Neural cell (in vitro differentiated cells): Measurements from ENCODE around the gene CETP. TPM values are rescaled to one million over a fixed set of nuclear protein-coding genes. Genes with fewer than 3 reads are reported as not detected.

Source experiments
- H2AFZ ChIP-seq: fragments of 200-600, 300-800 bp; sonication (generic), shearing (Covaris generic); 2 replicates; pipeline ENCODE4 v1.6.0; 2014; ENCODE audit warnings: low read depth, mild to moderate bottlenecking, antibody characterized with exemption, low read length, moderate library complexity
- H3F3A ChIP-seq: fragments of 200-600 bp; shearing (Covaris generic); 2 replicates; pipeline ENCODE4 v1.6.1; 2016; ENCODE audit warnings: mild to moderate bottlenecking, moderate library complexity, mixed read lengths, antibody characterized with exemption, low read length; ENCODE audit not compliant: insufficient read depth, poor library complexity, severe bottlenecking
- H3K27ac ChIP-seq: fragments of 200-600, 300-800 bp; sonication (generic), shearing (Covaris generic); 2 replicates; pipeline ENCODE4 v1.5.1; 2014; ENCODE audit warnings: mild to moderate bottlenecking, low read length, moderate library complexity
- H3K27me3 ChIP-seq: fragments of 300-800, 200-600 bp; sonication (generic), shearing (Covaris generic); 2 replicates; pipeline ENCODE4 v1.6.0; 2014; ENCODE audit warnings: mild to moderate bottlenecking, low read depth, low read length, moderate library complexity; ENCODE audit not compliant: insufficient read depth
- H3K36me3 ChIP-seq: fragments of 300-800, 200-600 bp; sonication (generic), shearing (Covaris generic); 2 replicates; pipeline ENCODE4 v1.5.1; 2014; ENCODE audit warnings: mild to moderate bottlenecking, antibody characterized with exemption, low read length, moderate library complexity; ENCODE audit not compliant: insufficient read depth
- H3K4me2 ChIP-seq: fragments of 300-800, 200-600 bp; sonication (generic), shearing (Covaris generic); 2 replicates; pipeline ENCODE4 v1.6.0; 2014; ENCODE audit warnings: mild to moderate bottlenecking, low read length
- H3K4me3 ChIP-seq: fragments of 300-800, 200-600 bp; sonication (generic), shearing (Covaris generic); 2 replicates; pipeline ENCODE4 v1.5.1; 2014; ENCODE audit warnings: mild to moderate bottlenecking, low read length, moderate library complexity
- H3K79me2 ChIP-seq: fragments of 200-600 bp; shearing (Covaris generic); replicated peaks from 2 replicates; pipeline ENCODE4 v1.6.0; 2014; ENCODE audit warnings: mild to moderate bottlenecking, low read length, moderate library complexity; ENCODE audit not compliant: insufficient read depth
- H3K9ac ChIP-seq: fragments of 300-800, 200-600 bp; sonication (generic), shearing (Covaris generic); 2 replicates; pipeline ENCODE4 v1.6.1; 2016; ENCODE audit warnings: mild to moderate bottlenecking, low read length, mixed read lengths
- H3K9me2 ChIP-seq: fragments of 200-600 bp; shearing (Covaris generic); 2 replicates; pipeline ENCODE4 v1.6.1; 2016; ENCODE audit warnings: mild to moderate bottlenecking, low read length, mixed read lengths; ENCODE audit not compliant: insufficient read depth
- H3K9me3 ChIP-seq: fragments of 200-600, 300-800 bp; sonication (generic), shearing (Covaris generic); 2 replicates; pipeline ENCODE4 v1.6.1; 2016; ENCODE audit warnings: mild to moderate bottlenecking, mixed run types, low read length, moderate library complexity, mixed read lengths
- H4K20me1 ChIP-seq: fragments of 200-600 bp; shearing (Covaris generic); 2 replicates; pipeline ENCODE4 v1.6.1; 2016; ENCODE audit warnings: mild to moderate bottlenecking, mixed run types; ENCODE audit not compliant: insufficient read depth
- CTCF ChIP-seq: fragments of 450-650 bp; IDR thresholded peaks from 2 replicates; pipeline ENCODE4 v1.5.1; 2014; ENCODE audit warnings: antibody characterized with exemption, mild to moderate bottlenecking, moderate library complexity; ENCODE audit not compliant: poor library complexity, severe bottlenecking
- EZH2 ChIP-seq: fragments of 200-600, 300-800 bp; shearing (Covaris generic), sonication (generic); IDR thresholded peaks from 2 replicates; pipeline ENCODE4 v1.6.1; 2014; ENCODE audit warnings: antibody characterized with exemption, low read length, borderline replicate concordance, mild to moderate bottlenecking; ENCODE audit not compliant: insufficient read depth, poor library complexity, severe bottlenecking
- MXI1 ChIP-seq: fragments of 450-650 bp; conservative IDR thresholded peaks from 2 replicates; pipeline ENCODE4 v1.6.1; 2014; ENCODE audit warnings: antibody characterized with exemption, mild to moderate bottlenecking; ENCODE audit not compliant: poor library complexity, severe bottlenecking
- POLR2AphosphoS5 ChIP-seq: IDR thresholded peaks from 2 replicates; pipeline ENCODE4 v1.6.1; 2012
- RAD21 ChIP-seq: fragments of 450-650 bp; conservative IDR thresholded peaks from 2 replicates; pipeline ENCODE4 v1.6.1; 2014; ENCODE audit warnings: antibody characterized with exemption, mild to moderate bottlenecking, moderate library complexity
- REST ChIP-seq: IDR thresholded peaks from 2 replicates; pipeline ENCODE4 v1.6.1; 2012; ENCODE audit warnings: borderline replicate concordance
- TAF1 ChIP-seq: IDR thresholded peaks from 2 replicates; pipeline ENCODE4 v1.6.1; 2012; ENCODE audit warnings: low read depth
- polyA plus RNA-seq: library from polyadenylated mRNA; depleted of rRNA; stranded (reverse); fragments of >200 nt; gene quantifications from 2 replicates; pipeline ENCODE4 v1.2.3, GENCODE V29; 2014

The CETP gene
- polyA plus RNA-seq, 1 donor from 2014 or later: not detected

DNA sequence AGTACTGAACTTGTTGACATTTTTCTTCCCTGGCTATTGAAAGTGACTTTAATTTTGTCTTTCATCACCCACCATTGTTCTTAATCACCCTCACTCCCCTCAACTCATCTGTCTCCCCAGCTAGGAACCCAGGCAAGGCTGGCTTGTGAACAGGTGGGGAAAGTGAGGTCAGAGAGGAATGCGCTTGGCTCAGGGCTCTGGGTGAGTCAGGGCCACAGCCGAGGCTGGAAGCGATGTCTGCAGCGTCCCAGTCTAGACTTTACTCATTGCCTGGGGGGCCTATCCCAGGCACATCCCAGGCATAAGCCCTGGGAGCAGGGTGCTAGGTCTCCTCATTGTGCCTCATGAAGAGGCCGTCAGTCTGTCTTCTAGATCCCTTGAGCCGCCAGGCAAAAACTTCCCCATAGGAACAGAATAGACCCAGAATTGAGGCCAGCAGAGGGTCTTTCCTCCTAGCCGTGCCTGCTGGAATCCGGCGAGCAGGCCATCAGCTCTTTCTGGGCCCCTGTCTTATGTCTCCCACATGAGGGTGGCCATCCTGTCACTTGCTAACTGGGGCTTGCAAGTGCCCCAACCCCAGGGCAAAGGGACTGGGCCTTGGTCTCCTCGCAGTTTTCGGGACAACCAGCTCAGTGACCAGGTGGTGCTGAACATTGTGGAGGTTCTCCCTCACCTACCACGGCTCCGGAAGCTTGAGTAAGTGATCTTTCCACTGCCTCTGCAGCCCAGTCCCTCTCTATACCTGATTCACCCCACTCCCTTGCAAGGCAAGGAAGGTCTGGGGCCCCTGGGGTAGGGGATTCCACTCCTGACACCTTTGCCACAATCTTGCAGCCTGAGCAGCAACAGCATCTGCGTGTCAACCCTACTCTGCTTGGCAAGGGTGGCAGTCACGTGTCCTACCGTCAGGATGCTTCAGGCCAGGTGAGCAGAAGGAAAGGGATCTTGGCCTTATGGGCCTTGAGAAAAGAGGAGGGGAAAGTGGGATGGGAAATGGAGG is 67.7 kb downstream of the CETP start:
- Histone ChIP-seq H3K9me3 (no peaks in the 10 kb centered on the region), H3K4me2 (no peak overlapping the region), H3K9ac (no peak overlapping the region)

DNA sequence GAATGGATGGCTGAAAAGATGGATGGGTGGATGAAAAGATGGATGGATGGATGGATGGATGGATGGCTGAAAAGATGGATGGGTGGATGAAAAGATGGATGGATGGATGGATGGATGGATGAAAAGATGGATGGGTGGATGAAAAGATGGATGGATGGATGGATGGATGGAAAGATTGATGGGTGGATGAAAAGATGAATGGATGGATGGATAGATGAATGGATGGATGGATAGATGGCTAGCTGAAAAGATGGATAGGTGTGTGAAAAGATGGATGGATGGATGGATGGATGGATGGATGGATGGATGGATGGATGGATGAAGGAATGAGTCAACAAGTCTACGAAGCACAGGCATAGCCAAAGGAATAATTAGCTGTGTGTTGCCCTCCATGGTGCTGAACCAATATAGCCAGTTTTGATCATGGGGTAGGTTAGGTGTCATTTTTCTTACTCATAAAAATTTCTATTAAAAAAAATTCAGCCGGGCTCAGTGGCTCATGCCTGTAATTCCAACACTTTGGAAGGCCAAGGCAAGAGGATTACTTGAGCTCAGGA is 68.7 kb downstream of the CETP start:
- TF ChIP-seq POLR2AphosphoS5: no peak
- no peak for TF ChIP-seq EZH2
- Histone ChIP-seq H3K27ac (no peak overlapping the region), H2AFZ (no peak overlapping the region), H3K4me2 (no peak overlapping the region), H3K79me2 (no peaks in the 10 kb centered on the region), H3K27me3 (no peaks in the 10 kb centered on the region), H3F3A (no peaks in the 10 kb centered on the region), H3K36me3 (no peaks in the 10 kb centered on the region), H3K4me3 (no peak overlapping the region), H3K9me3 (no peaks in the 10 kb centered on the region), H3K9ac (no peak overlapping the region), H4K20me1 (no peaks in the 10 kb centered on the region), H3K9me2 (no peaks in the 10 kb centered on the region)

More for the DNA sequence above, 67.7 kb downstream of the CETP start:
- H4K20me1 ChIP-seq: no peaks in the 10 kb centered on the region
- H3K27ac ChIP-seq: no peak overlapping the region
- no peak overlapping the region for H2AFZ ChIP-seq
- H3K36me3 ChIP-seq: no peaks in the 10 kb centered on the region
- no peaks in the 10 kb centered on the region for H3K27me3 ChIP-seq
- TF ChIP-seq RAD21: no peak
- no peak for TF ChIP-seq CTCF
- no peak overlapping the region for H3K4me3 ChIP-seq
- H3K9me2 ChIP-seq: no peaks in the 10 kb centered on the region
- H3F3A ChIP-seq: no peaks in the 10 kb centered on the region
- no peaks in the 10 kb centered on the region for H3K79me2 ChIP-seq

DNA sequence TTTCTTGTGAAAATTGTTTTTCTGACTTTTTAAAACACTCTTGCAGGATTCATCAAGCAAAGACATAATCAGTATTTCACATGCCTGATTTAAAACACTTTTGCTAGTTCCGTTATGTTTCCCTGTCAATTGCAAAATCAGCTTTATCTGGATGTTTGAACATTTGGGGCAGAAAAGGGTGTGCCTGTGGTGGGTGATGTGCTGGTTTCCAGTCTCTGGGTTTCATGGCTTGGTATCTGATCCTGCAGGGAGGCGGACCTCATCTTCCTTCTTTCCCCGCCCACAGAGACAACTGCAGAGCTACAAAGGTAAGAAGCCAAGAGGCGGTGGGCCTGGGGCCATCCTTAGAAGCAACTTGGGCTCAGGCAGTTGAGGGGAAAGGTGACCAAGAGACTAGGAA is 69.4 kb downstream of the CETP start:
- TF ChIP-seq MXI1 (no peak), REST (no peak), TAF1 (no peak)
- H3K36me3 ChIP-seq: no peaks in the 10 kb centered on the region

More for the DNA sequence above, 69.4 kb downstream of the CETP start:
- Histone ChIP-seq H3K9me3 (no peaks in the 10 kb centered on the region), H3K9me2 (no peaks in the 10 kb centered on the region), H3K27ac (no peak overlapping the region), H2AFZ (no peak overlapping the region), H3K79me2 (no peaks in the 10 kb centered on the region), H3K27me3 (no peaks in the 10 kb centered on the region), H3K4me2 (no peak overlapping the region), H4K20me1 (no peaks in the 10 kb centered on the region), H3K4me3 (no peak overlapping the region), H3F3A (no peaks in the 10 kb centered on the region), H3K9ac (no peak overlapping the region)
